ENCODE data around the gene PCSK1.
A peak's percentile ranks its signal among the peaks of the same experiment; 100 is the strongest.

The PCSK1 gene

DNA sequence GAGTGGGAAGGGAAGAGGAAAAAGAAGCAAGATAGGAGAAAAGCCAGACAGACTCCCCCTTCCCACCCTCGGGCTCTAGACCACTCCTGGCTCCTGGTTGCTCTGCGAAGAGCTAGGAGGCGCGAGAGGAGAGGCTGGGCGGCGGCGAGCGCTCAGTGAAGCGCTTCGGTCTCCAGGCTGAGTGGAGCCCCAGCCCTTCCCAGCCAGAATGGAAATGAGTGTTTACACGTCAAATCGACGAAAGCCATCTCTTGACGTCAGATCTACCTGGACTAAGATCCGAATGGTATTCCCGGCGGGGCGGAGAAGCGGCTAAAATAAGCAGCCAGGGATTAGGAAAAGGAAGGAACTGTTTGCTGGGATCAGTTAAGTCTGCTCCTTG, at the start of gene PCSK1:
TSS of gene PCSK1 (minus strand) at position 183 of the 382 bp plus-strand sequence. CDS start 206 bp downstream, outside the sequence.
- peak; percentile 62 for DNase-seq (ENCODE audit: low spot score)

DNA sequence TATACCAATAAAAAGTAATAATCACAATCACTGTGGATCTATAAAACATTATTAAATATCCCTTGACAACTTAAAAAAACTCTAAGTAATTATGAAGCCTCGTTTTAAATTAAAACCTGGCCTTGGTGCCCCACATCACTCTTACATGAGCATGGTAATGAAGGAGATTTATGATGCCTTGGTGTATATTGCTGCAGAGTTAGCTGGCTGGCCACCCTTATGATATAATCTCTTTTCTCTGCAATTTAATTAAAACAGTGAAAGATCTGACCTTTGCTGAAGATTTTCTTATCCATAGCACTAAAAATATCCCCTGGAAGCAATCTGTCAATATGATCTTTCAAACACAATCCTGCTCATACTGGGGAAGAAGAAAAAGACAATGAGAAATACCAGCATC, 48.8 kb upstream of the PCSK1 start:
- DNase-seq (ENCODE audit: low spot score), result no peak

DNA sequence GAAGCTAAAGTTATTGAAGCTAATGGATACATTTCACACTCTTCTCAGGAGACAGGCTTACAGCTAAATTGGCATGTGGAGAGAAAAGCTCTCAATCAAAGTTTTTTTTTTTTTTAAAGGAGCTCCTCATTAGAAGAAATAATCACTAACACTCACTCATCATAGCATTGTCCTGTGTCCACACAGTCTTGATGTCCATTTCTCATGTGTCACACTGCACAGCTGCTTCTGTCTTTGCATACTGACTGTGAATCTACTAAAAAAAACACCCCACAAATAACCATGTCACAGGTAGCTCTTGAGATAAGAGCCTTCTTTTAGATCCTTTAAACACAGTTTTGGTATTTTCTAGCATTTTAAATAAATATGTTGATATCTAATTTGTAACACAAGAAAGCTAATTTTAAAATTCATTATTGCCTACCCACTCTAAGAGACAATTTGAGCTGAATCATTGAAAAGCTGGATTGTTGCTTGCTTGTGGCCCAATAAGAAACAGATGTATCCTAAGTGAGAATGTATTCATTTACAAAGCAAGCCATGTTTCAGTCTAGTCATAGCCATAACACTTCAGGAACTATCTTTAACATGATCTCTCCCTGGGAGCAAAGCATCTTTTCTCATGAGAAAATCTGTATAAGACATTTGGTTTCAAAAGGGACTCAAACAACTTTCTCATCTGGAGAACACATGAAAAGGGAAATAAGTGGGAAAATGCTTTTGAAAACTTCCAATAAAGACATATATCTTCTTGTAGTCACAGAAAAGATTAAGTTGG, 48.1 kb upstream of the PCSK1 start:
- no peak for DNase-seq (ENCODE audit: low spot score)

DNA sequence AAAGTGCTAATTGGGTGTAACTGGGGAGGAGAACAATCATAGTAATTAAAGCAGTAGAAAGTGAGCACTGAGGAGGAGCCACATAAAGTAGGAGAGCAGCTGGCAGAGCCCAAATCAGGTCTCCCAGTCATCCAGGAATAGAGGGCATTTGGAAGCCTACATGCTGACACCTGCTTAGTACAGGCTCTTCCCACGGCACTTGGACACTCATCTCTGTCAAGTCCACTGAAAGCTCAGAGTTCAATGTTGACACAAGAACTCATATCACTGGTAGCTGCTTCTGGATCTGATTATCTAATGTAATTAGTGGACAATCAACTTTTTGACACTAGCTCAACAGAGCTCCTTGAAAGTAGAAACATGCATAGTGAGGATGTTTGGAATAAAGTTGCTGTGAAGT, 45.9 kb upstream of the PCSK1 start:
- no peak for DNase-seq (ENCODE audit: low spot score)

DNA sequence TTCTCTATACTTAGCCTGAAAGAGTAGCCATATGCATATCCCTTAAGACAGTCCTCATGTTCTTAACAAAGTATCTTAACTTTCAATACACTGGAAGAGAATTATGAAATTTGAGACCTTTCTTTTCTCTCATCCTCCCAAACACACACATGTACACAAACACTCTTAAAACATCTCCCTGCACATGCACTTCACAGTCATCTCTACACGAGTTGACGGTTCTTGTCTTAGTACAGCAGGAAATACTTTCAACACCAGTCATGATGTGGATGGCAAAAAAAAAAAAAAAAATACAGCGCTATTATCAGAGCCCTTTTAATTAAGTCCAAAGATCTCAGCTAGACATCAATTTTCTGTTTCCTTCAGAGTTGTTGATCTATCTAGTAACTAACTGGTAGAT, 43.6 kb upstream of the PCSK1 start:
- DNase-seq (ENCODE audit: low spot score), result no peak

DNA sequence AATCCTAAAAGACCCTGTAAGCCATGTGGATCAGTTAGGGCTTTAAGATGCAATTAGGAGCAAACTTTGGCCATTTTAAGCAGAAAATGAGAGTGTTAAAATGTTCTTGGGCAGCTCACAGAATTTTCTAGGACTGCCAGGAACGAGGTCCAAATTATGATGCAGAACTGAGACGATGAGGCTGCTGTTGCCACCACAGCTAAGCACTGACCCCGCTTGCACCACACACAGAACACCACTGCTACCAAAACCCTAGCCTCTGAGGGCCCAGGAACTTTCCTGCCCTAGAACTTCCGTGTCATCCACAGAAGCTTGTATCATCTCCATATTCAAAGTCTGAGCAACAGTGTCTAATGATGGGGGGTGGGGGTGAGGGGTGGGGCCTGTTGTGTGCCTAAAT, 41.0 kb upstream of the PCSK1 start:
- DNase-seq (ENCODE audit: low spot score), result no peak

DNA sequence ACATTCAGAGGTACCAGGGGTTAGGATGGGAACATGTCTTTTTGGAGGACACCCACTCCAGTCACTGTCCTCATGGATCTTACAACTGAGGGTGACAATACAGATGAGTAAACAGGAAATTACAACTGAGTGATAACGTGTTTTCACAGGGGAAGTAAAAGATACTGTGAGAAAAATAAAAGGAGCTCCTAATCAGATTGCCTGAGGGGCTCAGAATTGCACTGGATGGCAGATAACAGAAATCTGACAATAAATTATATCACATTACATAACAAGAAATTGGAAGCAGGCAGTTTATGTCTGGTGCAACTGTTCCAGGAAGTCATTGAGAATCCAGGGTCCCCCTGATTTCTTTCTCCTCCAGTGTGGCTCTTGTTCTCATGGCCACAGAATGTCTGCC, 40.1 kb upstream of the PCSK1 start:
- DNase-seq (ENCODE audit: low spot score), result no peak

DNA sequence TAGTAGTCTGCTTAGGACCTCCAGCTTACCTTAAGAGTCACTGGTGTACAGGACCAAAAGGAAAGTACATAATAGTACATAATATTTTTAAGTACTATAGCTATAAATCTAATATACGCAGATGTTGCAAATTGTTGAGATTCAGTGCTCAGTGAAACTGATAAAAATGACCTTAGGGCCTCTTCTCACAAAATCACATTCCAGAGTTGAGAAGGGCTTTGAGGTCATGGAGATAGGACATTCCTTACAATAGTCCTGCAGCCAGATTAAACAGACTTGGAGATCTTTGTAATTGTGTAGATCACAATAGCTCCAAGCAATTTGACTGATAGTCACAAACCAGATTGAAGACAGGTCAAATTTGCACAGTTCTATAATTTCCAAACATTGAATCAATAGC, 37.7 kb upstream of the PCSK1 start:
- no peak for DNase-seq (ENCODE audit: low spot score)

DNA sequence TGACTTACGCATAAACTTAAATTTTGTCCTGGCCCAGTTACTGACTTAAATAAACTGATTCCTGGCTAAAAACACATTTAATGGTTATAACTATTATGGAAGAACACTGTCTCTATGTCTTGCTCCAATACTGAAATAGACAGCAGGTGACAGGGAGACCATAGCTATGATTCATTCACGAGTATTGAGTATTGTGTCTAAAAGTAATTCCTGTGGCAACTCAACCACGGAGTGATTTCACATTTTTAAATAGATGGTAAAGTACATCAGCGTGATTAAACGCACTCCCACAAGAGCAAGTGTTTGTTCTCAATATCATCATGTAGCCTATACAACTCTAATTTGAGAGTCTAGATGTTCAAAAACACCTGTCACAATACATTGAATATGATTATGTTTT, 35.9 kb upstream of the PCSK1 start:
- no peak for DNase-seq (ENCODE audit: low spot score)

DNA sequence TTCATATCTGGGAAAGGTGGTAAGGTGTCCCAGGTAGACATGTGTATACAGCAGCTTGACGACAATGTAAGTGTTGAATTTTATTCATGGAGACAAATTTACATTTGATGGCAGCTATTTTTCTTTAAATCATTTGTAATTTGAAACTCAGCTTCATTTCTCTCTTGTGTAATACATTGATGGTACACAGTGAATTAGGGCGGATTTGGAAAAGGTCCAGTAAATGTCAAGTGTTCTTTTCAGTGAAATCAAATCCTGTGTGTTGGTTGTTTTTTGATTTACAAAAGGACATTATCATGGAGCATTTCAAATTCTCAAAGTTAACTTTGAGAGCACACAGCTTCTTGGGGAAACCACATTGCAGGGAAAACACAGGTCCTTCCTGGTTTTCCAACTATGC, 30.0 kb upstream of the PCSK1 start:
- DNase-seq (ENCODE audit: low spot score), result no peak

DNA sequence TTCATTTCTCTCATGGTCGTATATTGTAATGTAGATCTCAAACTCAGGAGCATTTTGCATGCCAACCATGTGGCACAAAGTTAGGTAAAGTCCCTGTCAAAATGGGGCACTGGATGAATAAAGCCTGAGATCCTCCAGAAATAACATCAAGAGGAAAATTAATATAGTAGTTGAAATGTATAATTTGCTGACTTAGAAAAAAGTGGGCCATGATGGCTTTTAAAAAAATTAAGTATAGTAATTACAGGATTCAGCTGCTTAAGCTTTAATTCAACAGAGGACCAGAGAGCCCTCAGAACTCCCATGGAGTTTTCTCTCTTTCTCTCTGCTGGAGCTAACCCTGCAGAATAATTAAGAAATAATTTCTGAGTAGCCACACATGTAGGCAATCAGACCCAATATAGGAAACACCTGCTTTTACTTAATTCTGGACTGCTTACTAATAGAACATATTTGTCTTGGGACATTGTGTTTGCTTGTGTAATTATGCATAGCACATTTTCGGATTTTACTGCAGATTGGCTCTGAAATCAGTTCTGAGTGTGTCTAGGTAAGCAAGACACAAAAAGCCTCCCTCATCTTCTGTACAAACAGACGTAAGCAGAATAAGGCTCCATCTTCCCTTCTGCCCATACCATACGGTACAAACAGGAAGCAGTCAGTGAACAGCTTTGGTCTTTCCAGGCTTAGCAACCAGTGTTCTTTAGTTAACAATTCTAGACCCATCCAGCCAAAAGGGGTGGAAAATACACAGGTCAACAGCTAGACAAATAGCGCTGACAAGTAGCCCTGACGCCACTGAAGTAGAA, 26.5 kb upstream of the PCSK1 start:
- DNase-seq (ENCODE audit: low spot score), result no peak

DNA sequence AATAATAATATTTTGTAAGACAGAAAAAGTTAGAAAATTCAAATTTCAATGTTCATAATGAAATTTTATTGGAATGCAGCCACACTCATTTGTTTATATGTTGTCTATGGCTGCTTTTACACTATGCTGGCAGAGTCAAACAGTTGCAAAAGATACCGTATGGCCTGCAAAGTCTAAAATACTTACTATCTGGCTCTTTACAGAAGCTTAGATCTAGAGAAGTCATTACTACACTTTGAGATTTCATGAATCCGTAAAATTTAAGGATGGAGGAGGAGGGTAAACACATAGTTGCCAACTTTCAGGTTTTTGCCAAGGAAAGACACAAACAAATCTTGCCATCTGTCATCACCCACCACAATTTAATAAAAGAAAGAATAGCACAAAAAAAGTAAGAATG, 25.1 kb upstream of the PCSK1 start:
- DNase-seq (ENCODE audit: low spot score), result no peak

DNA sequence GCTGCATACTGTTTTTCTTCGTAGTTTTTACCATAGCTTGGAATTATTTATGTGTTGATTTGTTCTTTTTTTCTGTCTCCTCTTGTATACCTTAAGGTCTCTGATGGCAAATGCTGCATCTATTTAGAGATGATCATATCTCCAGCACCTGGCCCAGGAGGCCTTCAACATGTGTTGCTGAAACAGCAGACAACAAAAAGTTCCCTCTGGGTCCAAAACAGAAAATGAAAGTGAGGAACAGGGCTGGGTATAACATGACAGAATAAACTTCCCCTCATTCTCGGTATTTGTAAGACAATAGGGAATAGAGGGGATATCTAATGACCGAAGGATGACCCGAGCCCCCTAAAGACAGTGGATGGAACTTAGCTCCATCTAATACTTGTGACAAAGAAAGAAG, 22.7 kb upstream of the PCSK1 start:
- DNase-seq (ENCODE audit: low spot score), result no peak

DNA sequence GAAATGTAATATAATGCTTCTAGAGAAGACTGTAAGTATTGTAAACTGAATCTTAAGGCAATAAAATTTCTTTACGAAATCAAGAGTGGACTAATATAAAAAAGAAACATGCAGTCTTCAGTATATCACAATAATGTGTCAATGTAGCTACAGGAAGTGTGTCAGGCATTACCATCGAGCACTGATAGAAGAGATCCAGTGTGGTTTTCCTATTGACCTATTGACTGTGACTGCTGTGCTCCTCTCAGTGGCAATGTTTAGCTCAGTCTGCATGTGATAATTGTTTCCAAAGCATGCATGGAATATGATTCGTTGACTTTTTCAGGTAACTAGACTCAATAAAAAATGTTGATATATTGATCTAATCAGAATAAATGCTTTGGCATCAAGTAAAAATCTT, 20.3 kb upstream of the PCSK1 start:
- no peak for DNase-seq (ENCODE audit: low spot score)

DNA sequence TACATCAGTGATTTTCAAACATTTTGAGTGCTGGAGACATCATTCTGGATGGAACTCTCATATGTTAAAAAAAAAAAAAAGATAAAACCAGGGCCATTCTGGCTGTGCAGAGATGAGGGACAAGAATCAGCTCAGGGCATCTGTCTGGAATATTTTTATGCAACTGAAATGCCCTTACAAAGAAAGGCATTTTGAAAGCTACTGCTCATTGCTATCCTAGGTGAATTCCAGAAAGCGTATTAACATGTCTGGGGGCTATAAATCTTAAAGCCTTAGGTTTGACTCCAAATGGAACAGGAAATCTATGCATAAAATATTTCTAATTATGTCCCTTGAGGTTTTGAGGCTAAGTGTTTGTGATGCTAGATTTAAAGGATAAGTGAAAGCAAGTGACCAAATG, 14.9 kb upstream of the PCSK1 start:
- no peak for DNase-seq (ENCODE audit: low spot score)

DNA sequence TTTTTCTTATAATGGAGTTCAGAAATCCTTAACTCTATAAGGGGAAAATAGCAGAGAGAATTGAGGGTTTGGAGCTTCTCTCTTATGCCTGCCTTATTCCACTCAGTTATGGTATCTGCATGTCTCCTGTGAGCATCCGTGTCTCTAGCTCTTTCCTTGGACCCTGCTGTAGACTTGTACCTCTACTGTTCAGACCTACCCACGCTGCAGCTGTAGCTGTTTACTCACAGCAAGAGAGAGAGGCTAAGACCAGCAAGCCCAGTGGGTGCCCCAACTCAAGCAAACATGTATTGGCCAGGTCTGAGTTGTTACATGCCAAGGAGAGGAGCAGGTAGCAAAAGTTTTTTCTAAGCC, 7.1 kb upstream of the PCSK1 start:
- no peak for DNase-seq (ENCODE audit: low spot score)

DNA sequence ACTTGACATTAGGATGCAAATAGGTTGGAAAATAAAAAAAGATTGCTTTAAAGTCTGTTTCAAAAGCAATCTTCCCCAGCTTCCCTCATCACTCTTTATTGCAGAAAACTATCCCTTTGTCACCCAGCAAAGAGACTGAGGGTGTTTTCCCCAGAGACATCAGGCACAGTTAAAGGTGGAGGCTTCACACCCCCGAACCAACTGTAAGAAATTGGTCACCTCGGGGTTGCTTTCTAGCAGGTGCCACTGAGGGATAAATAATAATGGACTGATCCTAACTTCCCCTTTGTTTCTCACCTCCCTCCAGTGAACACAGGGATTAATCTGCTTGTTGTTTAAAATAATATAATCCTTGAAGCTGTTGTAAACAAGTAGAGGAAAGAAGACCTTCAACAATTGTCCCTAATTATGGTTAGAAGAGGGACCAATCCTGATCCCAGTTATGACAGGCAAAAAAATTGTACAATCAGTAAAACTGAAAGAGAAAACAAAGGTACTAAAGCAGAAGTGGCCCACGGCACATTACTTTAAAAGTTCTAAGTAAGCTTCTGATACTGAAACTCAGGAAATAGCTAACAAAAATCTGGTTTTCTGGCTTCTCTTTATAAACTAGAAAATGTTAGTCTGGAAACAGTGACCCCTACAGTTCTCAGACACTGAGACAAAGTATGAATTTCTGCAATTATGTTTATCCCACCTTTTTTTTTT, 6.6 kb upstream of the PCSK1 start:
- DNase-seq (ENCODE audit: low spot score), result no peak

DNA sequence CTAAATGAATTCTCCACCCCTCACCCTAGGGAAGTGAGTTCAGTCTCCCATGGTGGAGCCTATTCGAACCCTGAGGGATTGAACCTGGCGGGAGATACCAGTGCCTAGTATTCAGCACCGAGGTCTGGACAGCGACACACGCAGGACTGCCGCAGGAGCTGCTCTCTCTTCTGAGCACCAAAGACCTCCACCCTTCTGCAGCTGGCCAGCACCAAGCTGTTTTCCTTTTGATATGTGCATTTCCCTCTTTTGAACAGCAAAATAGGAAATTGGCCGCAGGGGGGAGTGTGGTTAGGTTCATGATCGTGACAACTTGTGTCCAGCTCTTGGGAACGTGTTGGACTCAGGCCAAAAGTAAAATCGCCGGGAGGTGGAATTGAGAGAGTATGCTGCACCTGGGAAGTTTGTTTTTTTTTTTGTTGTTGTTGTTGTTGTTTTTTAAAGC, 1.2 kb upstream of the PCSK1 start:
- DNase-seq (ENCODE audit: low spot score), result peak; percentile 85

DNA sequence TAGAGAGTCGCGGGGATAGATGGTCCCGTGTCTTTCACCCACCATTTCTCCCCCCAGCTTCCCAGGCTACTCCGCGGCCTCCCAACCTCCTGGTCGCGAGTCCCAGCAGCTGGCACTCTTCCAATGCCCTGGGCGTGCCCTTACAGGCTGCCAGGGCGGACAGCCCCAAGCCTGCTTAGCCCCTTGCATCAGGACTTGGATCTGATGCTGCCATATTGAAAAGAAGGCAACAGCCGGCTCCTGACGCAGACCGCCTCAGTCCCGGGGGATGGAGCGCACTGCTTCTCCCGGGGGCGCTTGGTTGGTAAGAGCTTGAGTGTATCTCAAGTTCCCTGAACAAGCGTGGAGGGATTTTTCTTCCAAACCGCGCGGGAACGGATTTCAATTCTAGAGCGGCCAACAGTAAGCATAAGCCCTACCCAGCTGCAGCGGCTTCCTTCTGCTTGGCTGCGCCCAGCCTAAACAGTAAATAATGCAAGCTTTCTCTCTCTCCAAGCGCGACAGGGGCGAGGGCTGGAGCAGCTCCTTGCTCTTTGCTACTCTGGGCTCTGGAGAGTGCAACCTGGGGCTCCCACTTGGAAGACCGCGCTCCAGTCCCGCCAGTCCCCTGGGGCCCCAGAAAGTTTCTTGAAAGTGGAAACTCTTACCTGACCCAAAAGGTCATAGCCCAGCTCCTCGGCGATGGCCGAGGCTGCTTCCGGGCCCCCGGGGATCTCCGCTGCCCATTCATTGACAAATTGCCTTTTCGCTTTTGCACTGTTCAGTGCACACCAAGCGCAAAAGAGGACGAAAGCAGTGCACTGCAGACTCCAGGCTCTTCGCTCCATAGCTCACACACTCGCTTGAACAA, 607 bp downstream of the PCSK1 start:
- peak; percentile 73 for DNase-seq (ENCODE audit: low spot score)

DNA sequence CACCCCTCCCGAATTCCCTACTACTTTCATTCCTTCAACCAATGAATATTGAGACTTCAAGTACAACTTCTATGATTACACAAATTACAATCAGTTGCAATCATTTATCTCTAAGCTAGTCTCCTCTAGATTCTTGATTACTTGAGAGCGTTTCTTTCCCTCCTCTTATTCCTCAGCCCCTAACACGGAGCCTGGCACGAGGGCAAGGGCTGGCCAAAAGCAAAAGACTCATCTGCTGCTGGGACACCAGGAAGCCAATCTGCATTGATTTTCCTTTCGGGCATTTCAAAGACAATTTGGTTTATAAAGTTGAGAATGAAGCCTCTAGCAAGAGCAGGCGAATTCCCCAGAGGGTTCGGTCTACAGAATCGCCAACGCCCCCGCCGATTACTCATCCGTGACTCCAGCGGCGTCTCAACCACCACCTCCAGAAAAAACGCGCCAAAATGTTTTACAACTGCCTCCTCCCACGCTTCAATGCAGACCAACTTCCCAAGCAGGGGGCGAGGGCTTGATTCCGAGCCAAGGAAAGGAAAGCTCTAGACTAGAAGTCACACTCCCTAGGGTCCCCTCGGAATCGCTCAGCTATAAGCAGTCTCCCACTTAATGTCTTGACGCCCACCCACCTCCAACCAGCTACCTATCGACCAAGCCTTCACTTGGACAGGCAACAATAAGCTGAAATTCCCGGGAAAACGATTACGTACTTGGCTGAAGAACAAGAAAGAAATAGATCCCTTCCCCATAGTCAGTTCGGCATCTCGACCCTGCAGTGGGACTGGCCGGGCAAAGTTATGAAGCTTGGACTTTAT, 1.5 kb downstream of the PCSK1 start:
- DNase-seq (ENCODE audit: low spot score), result no peak

DNA sequence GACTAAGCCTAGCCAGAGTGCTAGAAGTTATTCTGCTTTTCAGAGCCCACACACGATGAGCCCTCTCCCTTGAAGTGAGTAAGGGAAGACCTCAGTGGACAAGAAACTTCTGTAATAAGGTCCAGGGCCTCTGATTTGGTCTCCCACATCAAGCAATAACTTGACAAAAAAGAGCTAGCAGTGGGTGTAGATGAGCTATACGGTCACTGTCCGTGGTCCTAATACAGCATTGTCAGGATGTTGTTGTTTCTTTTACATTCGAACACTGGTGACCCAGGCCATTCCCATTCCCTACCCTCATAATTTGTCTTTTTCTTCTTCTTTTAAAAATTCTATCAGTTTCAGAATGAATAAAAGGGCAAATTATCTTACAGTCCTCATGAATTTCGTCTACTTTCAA, 5.2 kb downstream of the PCSK1 start:
- no peak for DNase-seq (ENCODE audit: low spot score)

Measured in ecto neural progenitor cell (in vitro differentiated cells).